GM12874 (cell line): Measurements from ENCODE around the gene SLC9A9.

Source experiments
- CTCF ChIP-seq: IDR thresholded peaks from 2 replicates; pipeline ENCODE4 v1.5.1; 2011; ENCODE audit warnings: low read depth, mild to moderate bottlenecking, control low read depth, low read length, moderate library complexity; ENCODE audit not compliant: insufficient read depth

The SLC9A9 gene

GRCh38 chr3:143581972-143582722 lies 266.1 kb downstream of the SLC9A9 start:
- TF ChIP-seq CTCF = no peak

GRCh38 chr3:143578810-143579435 lies 269.3 kb downstream of the SLC9A9 start:
- no peak for TF ChIP-seq CTCF

GRCh38 chr3:143576568-143577270 lies 271.5 kb downstream of the SLC9A9 start:
- TF ChIP-seq CTCF = no peak

- TF ChIP-seq CTCF = no peak
These were observed 273.3 kb downstream of the SLC9A9 start for GRCh38 chr3:143574933-143575332.

- TF ChIP-seq CTCF = no peak
These were observed 274.5 kb downstream of the SLC9A9 start for GRCh38 chr3:143573610-143574303.

GRCh38 chr3:143571548-143571947 lies 276.7 kb downstream of the SLC9A9 start:
- no peak for TF ChIP-seq CTCF

- no peak for TF ChIP-seq CTCF
These were observed 280.4 kb downstream of the SLC9A9 start for GRCh38 chr3:143567823-143568222.
